ENCODE results near the gene PNMA6A.

GRCh38 chrX:153065389-153065788 lies 6.9 kb upstream of the PNMA6A start:
- TF ChIP-seq, protein P1, sequence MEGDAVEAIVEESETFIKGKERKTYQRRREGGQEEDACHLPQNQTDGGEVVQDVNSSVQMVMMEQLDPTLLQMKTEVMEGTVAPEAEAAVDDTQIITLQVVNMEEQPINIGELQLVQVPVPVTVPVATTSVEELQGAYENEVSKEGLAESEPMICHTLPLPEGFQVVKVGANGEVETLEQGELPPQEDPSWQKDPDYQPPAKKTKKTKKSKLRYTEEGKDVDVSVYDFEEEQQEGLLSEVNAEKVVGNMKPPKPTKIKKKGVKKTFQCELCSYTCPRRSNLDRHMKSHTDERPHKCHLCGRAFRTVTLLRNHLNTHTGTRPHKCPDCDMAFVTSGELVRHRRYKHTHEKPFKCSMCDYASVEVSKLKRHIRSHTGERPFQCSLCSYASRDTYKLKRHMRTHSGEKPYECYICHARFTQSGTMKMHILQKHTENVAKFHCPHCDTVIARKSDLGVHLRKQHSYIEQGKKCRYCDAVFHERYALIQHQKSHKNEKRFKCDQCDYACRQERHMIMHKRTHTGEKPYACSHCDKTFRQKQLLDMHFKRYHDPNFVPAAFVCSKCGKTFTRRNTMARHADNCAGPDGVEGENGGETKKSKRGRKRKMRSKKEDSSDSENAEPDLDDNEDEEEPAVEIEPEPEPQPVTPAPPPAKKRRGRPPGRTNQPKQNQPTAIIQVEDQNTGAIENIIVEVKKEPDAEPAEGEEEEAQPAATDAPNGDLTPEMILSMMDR (conservative IDR thresholded peaks at IDR 0.05 in 1 of 2, IDR thresholded peaks at IDR 0.05 in 1 of 2; ENCODE audit: extremely low read depth in 1 of 2, insufficient read depth in 1 of 2, low read depth in 1 of 2, low read length in 2 of 2) = no peak
- TF ChIP-seq EZH2 (IDR thresholded peaks at IDR 0.05; ENCODE audit: borderline replicate concordance, low read length) = no peak

All from mammary epithelial cell (primary cell).